ENCODE results near the gene CFAP299. TPM values are rescaled to one million over a fixed set of nuclear protein-coding genes. Genes with fewer than 3 reads are reported as not detected.
"Not testable (repeated sequence)": the region's sequence is repeated elsewhere in the genome, so short reads cannot be mapped to it uniquely, and the experiment has no call there.

CFAP299 gene
- total RNA-seq, 1 experiment from 2014 or later = 2.3 TPM

DNA sequence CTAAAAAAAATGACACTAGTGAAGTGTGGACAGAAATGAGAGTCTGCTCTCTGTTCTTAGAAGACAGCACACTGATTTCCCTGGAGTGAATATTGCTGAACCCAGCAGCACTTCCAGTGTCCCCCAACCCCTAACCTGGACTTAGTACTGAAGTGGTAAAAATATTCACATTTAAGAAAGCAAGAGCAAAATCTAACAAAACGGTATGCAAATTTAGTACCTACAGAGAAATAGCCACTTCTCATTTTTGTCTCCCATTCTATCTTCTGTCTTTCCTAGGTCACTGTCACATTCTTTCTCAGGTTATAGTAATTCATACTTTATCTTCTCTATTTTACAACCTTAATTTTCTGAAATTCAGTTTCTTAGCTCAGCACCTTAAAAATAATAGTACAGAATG is 274.7 kb downstream of the CFAP299 start:
- H3K9me3 ChIP-seq (replicated peaks) = no peaks in the 10 kb centered on the region
- H3K36me3 ChIP-seq = no peaks in the 10 kb centered on the region
- no peaks in the 10 kb centered on the region for H3K4me1 ChIP-seq (replicated peaks)
- H3K27me3 ChIP-seq (replicated peaks) = no peaks in the 10 kb centered on the region
- no peak overlapping the region for H3K27ac ChIP-seq
- no peak for DNase-seq (ENCODE audit: low read depth in 1 of 2, low spot score in 2 of 2)
- no peak overlapping the region for H3K4me3 ChIP-seq

DNA sequence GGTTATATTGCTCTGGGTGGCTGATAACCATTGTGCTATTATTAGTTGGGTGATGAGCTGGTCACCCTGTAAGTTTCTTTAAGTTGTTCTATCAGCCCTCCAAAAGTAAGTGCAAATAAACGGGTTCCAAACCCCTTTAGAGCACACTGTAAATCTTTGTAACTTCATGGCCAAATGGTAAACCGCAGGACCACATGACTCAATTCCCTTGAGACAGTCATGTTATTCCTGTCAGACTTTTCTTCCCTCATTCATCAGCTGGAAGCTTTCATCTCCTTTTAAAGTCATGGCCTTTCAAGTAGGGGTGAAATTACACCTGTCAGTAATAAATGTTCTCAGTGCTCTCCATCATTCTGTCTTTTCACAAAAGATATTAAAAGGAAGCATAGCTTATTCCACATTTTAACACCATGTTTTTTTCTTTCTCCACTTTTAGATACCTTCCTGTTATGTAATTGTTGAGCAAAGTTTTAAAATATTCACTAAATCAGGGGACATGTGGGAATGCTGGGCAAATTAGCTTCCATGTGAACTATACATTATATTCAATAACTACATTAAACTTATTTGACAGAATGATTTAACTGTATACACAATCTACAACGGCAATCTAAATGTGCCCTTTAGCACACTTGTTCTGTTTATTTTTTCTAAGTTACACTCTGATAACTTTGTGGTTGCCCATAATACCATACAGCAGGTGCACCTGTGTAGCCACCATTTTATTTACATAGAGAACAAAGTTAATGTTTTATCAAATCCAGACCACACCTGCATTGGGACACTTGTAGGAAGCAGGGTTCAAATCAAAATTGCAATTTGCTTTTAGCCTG is 275.5 kb downstream of the CFAP299 start:
- DNase-seq (ENCODE audit: low read depth in 1 of 2, low spot score in 2 of 2) = no peak
- no peaks in the 10 kb centered on the region for H3K9me3 ChIP-seq (replicated peaks)
- no peak overlapping the region for H3K4me3 ChIP-seq

DNA sequence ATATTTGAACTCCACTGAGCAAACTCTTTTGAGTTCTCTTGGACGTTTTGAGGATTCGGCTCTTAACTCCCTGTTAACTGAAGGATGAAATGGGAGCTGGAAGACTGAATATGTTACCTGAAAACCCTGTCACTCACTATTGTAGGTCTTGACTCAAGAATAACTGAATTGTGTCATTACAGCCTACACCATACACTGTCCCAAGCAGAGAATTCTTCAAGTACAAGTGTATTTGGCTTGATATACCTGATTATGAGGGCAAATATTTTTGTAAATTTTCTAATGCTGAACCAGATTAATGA is 276.1 kb downstream of the CFAP299 start:
- no peak for DNase-seq (ENCODE audit: low read depth in 1 of 2, low spot score in 2 of 2)
- no peaks in the 10 kb centered on the region for H3K9me3 ChIP-seq (replicated peaks)
- no peak overlapping the region for H3K4me3 ChIP-seq
- H3K27me3 ChIP-seq (replicated peaks) = no peaks in the 10 kb centered on the region
- no peak overlapping the region for H3K27ac ChIP-seq
- H3K4me1 ChIP-seq (replicated peaks) = no peaks in the 10 kb centered on the region
- no peaks in the 10 kb centered on the region for H3K36me3 ChIP-seq

More for the DNA sequence above, 275.5 kb downstream of the CFAP299 start:
- Histone ChIP-seq H3K27ac (no peak overlapping the region), H3K4me1 (replicated peaks) (no peaks in the 10 kb centered on the region), H3K27me3 (replicated peaks) (no peaks in the 10 kb centered on the region), H3K36me3 (no peaks in the 10 kb centered on the region)

DNA sequence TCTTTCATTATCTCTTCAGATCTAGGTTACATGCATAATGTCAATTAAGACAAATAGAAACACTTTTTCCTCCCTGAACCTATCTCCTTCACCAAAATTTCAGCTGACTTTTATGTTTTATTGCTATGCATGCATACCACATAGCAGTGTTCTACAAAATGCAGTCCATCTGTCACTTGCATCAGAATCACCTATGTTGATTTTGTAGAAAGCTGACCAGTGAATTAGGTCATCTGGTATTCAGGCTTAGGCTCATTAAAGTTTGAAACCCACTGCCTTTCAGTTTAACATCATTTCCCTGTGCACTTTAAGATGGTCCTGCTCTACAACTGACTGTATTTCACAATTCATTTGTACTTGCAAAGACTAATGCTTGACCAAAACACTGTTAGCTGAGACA is 277.9 kb downstream of the CFAP299 start:
- Histone ChIP-seq H3K27ac (no peak overlapping the region), H3K4me3 (no peak overlapping the region), H3K4me1 (replicated peaks) (no peaks in the 10 kb centered on the region), H3K9me3 (replicated peaks) (no peaks in the 10 kb centered on the region), H3K27me3 (replicated peaks) (no peaks in the 10 kb centered on the region), H3K36me3 (no peaks in the 10 kb centered on the region)
- no peak for DNase-seq (ENCODE audit: low read depth in 1 of 2, low spot score in 2 of 2)

DNA sequence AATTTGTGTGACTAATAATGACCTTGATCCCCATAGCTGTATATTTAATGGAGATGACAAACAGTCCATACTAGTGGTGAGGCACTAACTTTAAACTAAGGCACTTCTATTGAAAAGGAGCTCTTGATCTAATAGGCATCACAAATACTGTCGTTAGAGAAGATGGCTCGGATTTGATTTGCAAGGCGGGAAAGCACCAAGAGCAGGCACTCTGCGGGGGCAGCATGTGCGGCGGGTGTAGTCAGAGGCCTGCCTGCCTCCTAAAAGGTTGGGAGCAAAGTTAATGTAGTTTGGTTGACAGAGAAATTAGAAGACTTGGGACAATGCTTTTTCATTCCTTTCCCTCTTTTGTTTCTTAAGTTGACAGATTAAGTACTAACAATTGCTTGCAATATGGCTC is 278.8 kb downstream of the CFAP299 start:
- no peak overlapping the region for H3K27ac ChIP-seq
- DNase-seq (ENCODE audit: low read depth in 1 of 2, low spot score in 2 of 2) = no peak
- H3K9me3 ChIP-seq (replicated peaks) = no peaks in the 10 kb centered on the region
- H3K36me3 ChIP-seq = no peaks in the 10 kb centered on the region
- H3K4me1 ChIP-seq (replicated peaks) = no peaks in the 10 kb centered on the region
- H3K27me3 ChIP-seq (replicated peaks) = no peaks in the 10 kb centered on the region
- H3K4me3 ChIP-seq = no peak overlapping the region

DNA sequence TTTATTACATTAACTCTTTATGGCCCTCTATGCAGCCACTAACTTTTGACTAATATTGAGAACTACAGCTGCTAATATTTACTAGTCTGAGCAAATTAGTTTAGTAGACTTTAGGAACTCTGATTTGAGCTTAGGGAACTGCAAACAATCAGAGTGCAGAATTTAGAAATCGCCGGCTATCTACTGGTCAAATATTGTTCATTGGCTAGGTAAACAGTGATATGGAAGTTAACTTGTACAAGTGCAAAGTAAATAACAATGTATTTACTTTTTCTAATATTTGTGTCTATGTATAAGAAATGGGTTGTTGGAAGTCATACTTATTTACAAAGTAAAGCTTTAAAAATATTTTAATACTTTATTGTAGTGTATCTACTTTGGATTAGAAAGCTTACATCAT is 279.6 kb downstream of the CFAP299 start:
- Histone ChIP-seq H3K4me1 (replicated peaks) (no peaks in the 10 kb centered on the region), H3K27ac (no peak overlapping the region), H3K9me3 (replicated peaks) (no peaks in the 10 kb centered on the region), H3K36me3 (no peaks in the 10 kb centered on the region), H3K4me3 (no peak overlapping the region), H3K27me3 (replicated peaks) (no peaks in the 10 kb centered on the region)
- DNase-seq (ENCODE audit: low read depth in 1 of 2, low spot score in 2 of 2) = no peak

DNA sequence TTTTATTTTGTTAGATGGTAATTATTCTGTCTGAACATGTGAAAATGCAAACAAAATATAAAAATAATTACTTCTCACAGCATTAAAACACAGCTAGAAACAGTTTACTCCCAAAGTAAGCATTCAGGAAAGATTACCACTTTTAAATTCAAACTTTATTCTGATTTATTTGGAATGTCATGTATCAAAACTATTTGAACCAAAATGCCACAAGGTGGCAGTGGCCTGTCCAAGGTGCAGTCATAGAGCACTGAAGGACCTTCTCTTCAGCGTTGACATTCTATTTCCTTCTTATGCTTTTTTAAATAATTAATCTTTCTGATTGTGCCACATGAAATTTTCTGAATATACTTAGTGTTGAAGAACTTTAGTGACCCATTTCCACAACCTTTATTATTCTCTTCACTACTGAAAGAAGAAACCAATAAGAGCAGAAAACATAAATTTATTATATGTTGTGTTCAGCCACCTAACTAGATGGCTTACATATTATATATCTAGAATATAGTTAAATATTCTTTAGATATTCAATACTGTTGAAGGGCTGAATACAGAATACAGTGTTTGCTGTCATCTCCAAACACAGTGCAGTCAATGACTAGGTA is 283.6 kb downstream of the CFAP299 start:
- Histone ChIP-seq H3K4me1 (replicated peaks) (no peaks in the 10 kb centered on the region), H3K36me3 (no peaks in the 10 kb centered on the region), H3K9me3 (replicated peaks) (no peaks in the 10 kb centered on the region), H3K4me3 (no peak overlapping the region), H3K27ac (no peak overlapping the region), H3K27me3 (replicated peaks) (no peaks in the 10 kb centered on the region)
- DNase-seq (ENCODE audit: low read depth in 1 of 2, low spot score in 2 of 2) = no peak

DNA sequence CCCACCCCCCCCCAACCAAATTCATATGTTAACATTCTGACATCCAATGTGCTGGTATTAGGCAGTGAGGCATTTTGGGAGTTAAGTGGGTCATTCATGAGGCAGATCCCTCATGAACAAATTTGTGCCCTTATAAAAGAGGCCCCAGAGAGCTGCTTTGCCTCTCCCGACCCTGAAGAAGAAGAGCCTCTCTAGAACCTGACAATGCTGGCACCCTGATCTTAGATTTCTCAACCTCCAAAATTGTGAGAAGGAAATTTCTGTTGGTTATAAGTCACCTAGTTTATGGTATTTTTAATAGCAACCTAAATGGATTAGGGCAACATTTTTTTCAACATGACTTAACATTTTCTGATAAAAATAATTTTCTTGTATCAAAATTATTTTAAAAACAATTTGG is 296.3 kb downstream of the CFAP299 start:
- H3K4me3 ChIP-seq = no peak overlapping the region
- H3K4me1 ChIP-seq (replicated peaks) = no peaks in the 10 kb centered on the region
- no peak for DNase-seq (ENCODE audit: low read depth in 1 of 2, low spot score in 2 of 2)
- no peak overlapping the region for H3K27ac ChIP-seq
- no peaks in the 10 kb centered on the region for H3K27me3 ChIP-seq (replicated peaks)
- no peaks in the 10 kb centered on the region for H3K9me3 ChIP-seq (replicated peaks)
- H3K36me3 ChIP-seq = no peaks in the 10 kb centered on the region

DNA sequence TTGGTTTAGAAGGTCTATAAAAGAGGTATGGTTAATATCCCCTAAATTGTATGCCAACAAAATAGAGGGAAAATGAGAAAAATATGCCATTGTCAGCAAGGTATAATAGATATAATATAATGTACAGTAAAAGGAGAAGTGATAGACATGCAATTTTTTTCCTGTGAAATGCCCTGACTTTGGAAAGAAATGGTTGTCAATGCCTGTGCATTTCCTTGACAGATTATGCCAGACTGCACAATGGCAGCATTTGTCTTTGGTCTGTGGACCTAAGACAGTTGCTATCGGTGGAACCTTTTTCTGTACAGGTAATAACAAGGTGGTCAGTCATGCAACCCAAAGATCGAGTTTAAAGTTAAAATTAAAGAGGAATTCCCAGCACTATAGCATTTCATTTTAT is 301.7 kb downstream of the CFAP299 start:
- Histone ChIP-seq H3K9me3 (replicated peaks) (no peaks in the 10 kb centered on the region), H3K27ac (no peak overlapping the region), H3K4me3 (no peak overlapping the region), H3K4me1 (replicated peaks) (no peaks in the 10 kb centered on the region), H3K27me3 (replicated peaks) (no peaks in the 10 kb centered on the region), H3K36me3 (no peaks in the 10 kb centered on the region)
- no peak for DNase-seq (ENCODE audit: low read depth in 1 of 2, low spot score in 2 of 2)

DNA sequence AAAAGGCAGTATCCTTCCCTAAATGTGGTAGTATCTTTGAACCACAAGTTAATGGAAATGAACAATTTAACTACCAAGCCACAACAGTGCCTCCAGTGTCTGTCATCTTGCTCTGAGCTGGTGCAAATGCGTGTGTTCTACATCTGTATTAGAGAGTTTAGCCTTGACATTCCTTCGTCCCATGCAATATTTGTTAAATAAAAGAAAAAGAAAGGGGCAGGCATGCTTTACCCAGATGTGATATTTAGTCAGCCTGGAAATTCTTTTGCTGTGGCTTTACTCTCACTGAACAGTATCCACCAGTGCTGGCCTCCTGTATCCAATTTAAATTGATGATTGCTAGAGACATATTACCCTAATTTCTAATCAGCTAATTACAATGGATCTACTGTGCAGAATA is 310.5 kb downstream of the CFAP299 start:
- no peak for DNase-seq (ENCODE audit: low read depth in 1 of 2, low spot score in 2 of 2)
- no peaks in the 10 kb centered on the region for H3K4me1 ChIP-seq (replicated peaks)
- no peaks in the 10 kb centered on the region for H3K36me3 ChIP-seq
- H3K4me3 ChIP-seq = no peak overlapping the region
- no peaks in the 10 kb centered on the region for H3K27me3 ChIP-seq (replicated peaks)
- no peaks in the 10 kb centered on the region for H3K9me3 ChIP-seq (replicated peaks)
- H3K27ac ChIP-seq = no peak overlapping the region

DNA sequence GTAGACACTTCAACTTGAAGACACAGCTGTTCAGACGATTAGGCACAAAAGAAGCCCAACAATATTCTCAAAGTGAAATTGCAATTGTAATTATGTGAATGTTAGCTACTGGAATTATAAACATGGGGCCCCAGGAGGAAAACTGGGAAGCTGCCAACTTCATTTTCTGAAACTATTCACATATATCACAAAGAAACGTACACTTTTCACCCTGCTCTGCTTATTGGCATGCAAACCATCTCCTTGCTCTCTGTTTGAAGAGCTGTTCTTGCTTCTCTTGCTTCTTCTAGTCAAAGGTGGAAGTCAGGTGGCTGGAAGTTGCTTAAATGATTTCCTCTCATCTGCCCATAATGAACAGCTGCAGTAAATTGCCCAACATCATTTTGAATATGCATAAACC is 320.1 kb downstream of the CFAP299 start:
- H3K4me3 ChIP-seq = no peak overlapping the region
- no peak overlapping the region for H3K27ac ChIP-seq
- DNase-seq (ENCODE audit: low read depth in 1 of 2, low spot score in 2 of 2) = no peak
- H3K9me3 ChIP-seq (replicated peaks) = no peaks in the 10 kb centered on the region
- H3K4me1 ChIP-seq (replicated peaks) = no peaks in the 10 kb centered on the region
- H3K36me3 ChIP-seq = no peaks in the 10 kb centered on the region
- H3K27me3 ChIP-seq (replicated peaks) = no peaks in the 10 kb centered on the region

DNA sequence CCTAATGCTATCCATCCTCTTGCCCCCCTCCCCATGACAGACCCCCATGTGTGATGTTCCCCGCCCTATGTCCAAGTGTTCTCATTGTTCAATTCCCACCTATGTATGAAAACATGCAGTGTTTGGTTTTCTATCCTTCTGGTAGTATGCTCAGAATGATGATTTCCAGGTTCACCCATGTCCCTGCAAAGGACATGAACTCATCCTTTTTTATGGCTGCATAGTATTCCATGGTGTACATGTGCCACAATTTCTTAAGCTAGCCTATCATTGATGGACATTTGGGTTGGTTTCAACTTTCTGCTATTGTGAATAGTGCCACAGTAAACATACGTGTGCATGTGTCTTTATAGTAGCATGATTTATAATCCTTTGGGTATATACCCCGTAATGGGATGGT is 334.6 kb downstream of the CFAP299 start:
- not testable (repeated sequence) for H3K36me3 ChIP-seq; DNase-seq (ENCODE audit: low read depth in 1 of 2, low spot score in 2 of 2); H3K4me1 ChIP-seq (replicated peaks); H3K9me3 ChIP-seq (replicated peaks); H3K4me3 ChIP-seq; H3K27ac ChIP-seq; H3K27me3 ChIP-seq (replicated peaks)

DNA sequence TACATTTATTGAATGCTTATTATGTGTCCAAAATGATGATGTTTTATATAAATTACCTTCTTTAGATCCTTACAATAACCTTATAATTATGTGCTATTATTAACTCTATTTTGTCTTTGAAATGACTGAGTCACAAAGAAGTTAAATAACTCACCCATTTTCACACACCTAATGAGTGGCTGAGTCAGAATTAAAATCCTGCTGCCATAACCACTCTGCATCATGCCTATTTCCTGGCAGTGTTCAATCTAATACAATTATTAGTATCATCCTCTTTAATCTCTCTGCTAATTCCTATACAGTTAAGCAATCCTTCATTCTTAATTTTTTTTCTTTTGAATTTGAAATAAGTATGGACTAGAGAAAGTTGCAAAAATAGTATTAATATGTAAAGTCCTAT is 342.9 kb downstream of the CFAP299 start:
- Histone ChIP-seq H3K27ac (no peak overlapping the region), H3K4me3 (no peak overlapping the region), H3K9me3 (replicated peaks) (no peaks in the 10 kb centered on the region), H3K36me3 (no peaks in the 10 kb centered on the region), H3K4me1 (replicated peaks) (no peaks in the 10 kb centered on the region), H3K27me3 (replicated peaks) (peaks cover 3% of the 10 kb centered on the region; the same call in 1 of the 2 replicates)
- no peak for DNase-seq (ENCODE audit: low read depth in 1 of 2, low spot score in 2 of 2)

DNA sequence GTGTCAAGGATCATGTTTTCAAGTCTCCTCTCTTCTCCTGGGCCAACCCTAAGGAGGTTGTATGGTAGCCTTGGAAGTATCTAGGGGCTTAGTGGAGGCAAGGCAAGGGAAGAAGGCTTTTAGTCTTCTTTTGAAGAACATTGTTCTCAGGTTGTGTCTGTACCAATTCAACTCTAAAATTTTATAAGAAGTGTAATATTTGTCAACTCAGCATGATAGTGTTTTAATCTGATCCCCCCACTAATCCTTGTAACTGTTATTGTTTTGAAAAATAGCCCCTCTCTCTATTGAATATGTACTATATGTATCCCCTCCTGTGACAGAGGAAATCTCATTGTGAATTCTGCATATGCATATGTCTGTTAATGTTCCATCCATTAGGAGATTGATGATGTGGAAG is 345.4 kb downstream of the CFAP299 start:
- H3K27ac ChIP-seq = no peak overlapping the region
- no peaks in the 10 kb centered on the region for H3K9me3 ChIP-seq (replicated peaks)
- DNase-seq (ENCODE audit: low read depth in 1 of 2, low spot score in 2 of 2) = no peak
- no peaks in the 10 kb centered on the region for H3K4me1 ChIP-seq (replicated peaks)
- no peak overlapping the region for H3K4me3 ChIP-seq
- peaks cover 3% of the 10 kb centered on the region; the same call in 1 of the 2 replicates for H3K27me3 ChIP-seq (replicated peaks)
- H3K36me3 ChIP-seq = no peaks in the 10 kb centered on the region

DNA sequence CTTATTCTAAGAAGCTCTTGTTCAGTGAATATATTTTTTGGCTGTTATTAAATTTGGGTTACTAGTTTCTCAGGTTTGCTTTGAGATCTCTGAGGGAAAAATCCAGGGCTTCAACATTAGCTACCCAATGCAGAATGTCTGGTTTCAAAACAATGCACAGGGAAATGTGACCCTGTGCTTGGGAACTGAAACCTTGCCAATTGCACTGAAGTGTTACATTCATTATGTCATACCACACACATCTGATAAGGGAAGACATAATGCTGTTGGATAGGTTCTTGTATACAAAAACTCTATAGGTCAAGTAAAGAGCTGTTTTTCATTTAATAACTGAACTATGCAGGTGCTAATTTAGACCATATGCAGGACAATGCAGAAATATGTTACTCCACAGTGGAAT is 349.7 kb downstream of the CFAP299 start:
- H3K4me1 ChIP-seq (replicated peaks) = no peaks in the 10 kb centered on the region
- H3K36me3 ChIP-seq = no peaks in the 10 kb centered on the region
- no peak overlapping the region for H3K4me3 ChIP-seq
- H3K27me3 ChIP-seq (replicated peaks) = no peaks in the 10 kb centered on the region
- DNase-seq (ENCODE audit: low read depth in 1 of 2, low spot score in 2 of 2) = no peak
- no peak overlapping the region for H3K27ac ChIP-seq
- no peaks in the 10 kb centered on the region for H3K9me3 ChIP-seq (replicated peaks)

Data from SJSA1 (cell line).